NCI-H1105 (cell line): ENCODE data around the gene CCDC33.
"Not testable (repeated sequence)": the region's sequence is repeated elsewhere in the genome, so short reads cannot be mapped to it uniquely, and the experiment has no call there.

Source experiments
- DNase-seq: peaks from one replicate; lab custom pipeline; 2025; lab: John Stamatoyannopoulos, UW

CCDC33 gene

DNA sequence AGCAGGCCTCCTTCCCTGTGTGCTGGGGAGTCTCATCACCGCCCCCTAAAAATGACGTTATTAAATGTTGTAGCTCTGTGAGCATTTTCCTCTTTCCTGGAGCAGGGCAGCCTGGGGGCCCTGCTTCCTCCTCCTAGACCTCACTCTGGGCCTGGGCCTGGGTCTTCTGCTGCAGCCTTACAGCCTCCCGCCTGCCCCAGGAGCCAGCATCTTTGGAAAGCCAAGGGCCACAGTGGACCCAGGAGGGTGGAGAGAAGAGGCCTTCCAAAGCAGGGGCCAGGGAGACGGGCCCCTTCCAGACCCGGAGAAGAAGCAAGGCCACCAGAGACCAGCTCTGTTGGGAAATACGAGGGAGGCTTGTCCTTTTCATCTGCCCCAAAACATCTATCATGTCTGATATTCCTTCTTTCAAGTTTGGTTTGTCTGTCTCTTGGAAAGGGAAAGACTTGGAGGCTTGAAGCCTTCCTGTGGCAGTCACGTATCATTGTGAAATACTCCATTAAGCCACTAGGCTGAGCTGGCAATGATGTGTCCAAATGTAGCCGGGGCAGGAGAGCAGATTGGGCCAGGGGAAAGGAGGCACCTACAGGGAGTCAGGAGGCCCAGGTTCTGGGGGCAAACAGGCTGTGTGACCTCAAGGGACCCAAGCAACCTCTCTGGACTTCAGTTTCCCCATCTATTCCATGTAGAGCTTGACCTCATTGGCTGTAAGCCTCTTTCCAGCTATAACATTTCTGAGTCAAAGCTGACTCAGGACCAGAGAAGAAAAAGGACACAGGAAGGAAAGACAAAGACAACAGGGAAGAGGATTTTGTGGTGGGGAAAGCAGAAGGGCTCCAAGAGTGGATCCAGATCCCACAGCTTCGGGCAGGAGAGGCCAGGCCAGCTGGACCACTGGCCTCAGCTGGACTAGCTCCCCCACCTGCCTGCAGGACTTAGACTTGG is 100.2 kb downstream of the CCDC33 start:
- no peak for DNase-seq

DNA sequence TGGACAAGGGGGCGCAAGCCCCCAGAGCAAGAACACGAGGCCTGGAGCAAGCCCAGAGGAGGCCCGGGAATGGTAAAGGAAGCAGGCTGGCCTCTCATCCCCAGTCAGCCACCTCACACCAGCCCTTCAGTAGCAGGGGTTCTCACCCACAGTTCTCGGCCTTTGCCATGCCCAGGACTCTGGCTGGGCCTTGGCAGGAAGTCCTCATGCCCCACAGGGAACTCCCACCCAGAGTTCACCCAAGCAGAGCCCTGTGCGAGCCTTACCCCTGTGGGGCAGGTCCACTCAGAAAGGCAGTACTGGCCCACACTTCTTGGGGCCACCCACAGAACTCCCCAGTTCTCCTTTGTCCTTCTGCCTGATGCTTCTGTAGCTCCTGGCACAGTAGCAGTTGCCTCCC is 101.0 kb downstream of the CCDC33 start:
- DNase-seq: no peak

- no peak for DNase-seq
Observed at GRCh38 chr15:74337607-74338211, 101.6 kb downstream of the CCDC33 start.

GRCh38 chr15:74338676-74339075 is 102.5 kb downstream of the CCDC33 start:
- no peak for DNase-seq

DNA sequence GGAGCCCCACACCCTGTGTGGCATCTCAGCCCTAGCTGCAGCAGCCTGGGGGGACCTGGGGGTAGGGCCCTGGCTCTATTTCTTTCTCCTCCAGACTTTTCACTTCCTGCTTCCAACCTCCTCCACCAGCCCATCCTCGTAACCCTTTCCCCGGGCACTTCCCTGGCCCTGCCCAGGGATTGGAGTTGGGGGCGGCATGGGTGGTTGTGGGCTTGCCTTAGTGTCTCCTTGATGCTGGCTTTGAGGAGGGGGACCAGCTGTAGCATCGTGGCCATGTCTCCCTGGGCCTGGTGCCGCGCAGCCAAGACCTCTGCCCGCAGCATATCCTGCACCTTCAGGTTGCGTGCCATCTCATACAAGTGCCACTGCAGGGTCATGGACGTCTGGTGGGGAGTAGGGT is 103.2 kb downstream of the CCDC33 start:
- DNase-seq: no peak

GRCh38 chr15:74340150-74340549 is 104.0 kb downstream of the CCDC33 start:
- DNase-seq: no peak

GRCh38 chr15:74343127-74343796 is 107.1 kb downstream of the CCDC33 start:
- no peak for DNase-seq

DNA sequence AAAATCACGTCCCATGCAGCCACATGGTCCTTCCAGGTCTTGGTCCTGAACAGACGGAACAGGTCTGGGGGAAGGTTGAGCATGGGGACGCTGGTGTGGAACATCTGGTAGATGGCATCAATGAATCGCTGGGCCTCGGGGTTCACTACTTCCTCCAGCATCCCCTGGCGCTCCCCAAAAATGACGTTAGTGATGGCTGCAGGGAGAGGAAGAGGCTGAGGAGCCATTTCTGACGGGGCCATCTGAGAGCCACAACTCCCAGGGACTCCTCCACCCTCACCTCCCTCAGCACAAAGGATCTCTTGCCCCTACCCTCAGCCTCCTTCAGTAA is 107.6 kb downstream of the CCDC33 start:
- DNase-seq: no peak

DNA sequence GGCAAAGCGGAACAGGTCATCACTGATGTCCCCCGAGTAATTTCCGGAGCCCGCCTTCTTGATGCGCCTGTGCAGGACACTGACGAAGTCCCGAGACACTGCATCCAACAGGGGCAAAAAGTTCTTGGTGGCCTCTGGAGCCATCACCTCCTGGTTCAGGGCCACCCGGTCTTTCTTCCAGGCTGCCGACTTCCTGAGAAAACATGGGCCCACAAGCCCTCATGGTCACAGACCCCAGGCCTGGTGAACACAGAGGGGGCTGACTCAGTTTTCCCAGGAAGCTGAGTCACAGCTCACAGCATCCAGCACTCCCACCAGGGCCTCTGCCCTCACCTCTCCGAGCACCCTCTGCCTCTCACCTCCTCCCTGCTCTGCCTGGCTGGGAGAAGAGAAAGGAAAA is 108.9 kb downstream of the CCDC33 start:
- no peak for DNase-seq

DNA sequence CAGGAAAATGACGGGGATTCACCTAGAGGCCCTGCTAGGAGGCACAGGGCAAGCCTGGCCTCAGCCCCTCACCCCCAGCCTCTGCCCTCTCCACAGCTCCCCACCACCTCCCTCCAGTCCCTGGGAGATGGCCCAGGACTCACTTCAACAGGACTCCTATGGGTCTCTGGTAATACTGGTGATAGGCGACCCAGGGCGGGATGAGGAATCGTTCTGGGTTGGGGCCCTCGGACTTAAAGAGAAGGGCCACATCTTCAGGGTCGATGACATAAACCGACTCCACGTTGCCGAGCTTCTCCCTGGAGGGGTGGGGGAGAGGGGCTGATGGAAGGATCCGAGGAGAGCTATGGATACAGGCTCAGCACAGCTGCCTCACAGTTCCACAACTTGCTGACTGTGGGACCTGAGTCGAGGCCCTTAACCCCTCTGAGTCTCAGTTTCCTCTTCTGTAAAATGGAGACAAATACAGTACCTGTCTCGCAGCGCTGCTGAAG is 111.7 kb downstream of the CCDC33 start:
- no peak for DNase-seq

DNA sequence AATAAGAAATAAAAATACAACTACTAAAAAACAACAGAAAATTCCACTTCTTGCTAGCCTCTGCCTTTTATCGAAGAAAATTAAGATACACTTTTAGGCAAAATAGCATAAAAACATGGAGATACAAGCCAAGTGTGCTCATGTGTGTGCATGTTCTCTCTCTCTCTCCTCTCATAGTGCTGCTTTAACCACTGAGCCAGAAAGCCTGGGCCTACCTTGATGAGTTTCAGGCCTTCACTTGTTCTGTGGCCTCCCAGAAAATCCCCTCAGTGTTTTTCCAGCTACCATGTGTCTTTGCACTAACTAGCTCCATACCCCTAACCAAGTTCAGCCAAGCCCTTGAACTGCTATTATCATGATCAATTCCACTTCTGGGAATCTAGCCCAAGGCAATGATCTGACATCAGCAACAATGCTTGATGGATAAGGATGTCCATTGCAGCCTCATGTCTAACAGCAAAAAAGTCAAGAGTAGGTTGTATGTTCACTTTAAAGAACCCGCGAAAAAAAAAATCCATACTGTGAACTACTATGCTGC is 113.2 kb downstream of the CCDC33 start:
- DNase-seq: no peak

DNA sequence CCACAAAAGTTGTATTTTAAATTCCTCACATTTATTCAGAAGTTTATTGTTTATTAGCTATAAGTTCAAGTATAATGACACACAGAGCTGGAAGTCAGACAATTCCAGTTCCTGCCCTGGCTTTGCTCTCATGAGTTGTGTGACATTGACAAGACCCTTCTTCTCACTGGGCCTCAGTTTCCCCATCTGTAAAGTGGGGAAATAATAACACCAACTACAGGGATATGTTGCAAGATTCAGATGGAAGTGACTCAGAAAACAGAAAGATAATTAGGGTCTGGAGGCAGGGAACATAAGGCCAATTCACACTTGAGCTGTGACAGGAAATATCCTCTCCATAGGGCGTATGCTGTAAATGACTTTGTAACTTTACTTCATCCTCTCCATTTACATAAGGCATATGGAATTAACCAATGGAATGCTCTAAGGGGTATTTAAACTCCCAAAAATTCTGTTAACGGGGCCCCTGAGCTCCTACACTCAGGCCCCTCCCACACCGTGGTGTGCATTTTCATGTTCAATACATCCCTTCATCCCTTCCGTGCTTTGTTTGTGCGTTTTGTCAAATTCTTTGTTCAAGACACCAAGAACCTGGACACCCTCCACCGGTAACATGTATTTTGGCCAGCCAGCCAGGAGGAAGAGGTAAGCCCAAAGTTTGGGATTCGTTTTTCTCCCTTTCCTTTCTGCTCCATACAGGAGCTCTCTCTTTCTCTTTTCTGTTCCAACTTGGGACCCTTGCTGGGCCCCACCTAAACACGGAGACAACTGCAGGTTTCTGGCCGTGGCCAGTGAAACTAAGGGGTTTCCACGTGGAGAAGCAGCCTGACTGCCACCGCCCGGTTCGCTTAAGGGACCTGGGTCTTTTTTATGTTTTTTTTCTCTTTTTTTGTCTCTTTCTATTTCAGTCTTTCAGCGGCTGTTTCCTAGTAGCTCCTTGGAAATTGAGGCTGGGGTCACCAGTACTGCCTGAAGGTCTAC is 114.5 kb downstream of the CCDC33 start:
- DNase-seq: no peak

GRCh38 chr15:74351670-74352069 is 115.5 kb downstream of the CCDC33 start:
- DNase-seq: no peak

DNA sequence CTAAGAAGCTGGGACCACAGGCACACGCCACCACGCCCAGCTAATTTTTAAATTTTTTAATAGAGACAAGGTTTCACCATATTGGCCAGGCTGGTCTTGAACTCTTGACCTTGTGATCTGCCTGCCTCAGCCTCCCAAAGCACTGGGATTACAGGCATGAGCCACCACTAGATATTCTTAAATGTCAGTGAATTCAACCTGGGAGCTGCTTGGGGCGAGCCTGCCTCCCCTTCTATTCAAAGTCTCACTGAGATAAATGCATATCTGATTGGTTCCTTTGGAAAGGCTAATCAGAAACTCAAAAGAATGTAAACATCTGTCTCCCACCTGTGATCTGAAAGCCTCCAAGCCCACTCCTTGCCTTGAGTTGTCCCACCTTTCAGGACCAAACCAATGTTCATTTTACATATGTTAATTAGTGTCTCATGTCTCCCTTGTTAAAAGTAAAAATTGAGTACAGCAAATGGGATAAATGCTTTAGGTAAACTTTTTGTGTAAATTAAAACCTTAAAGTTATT is 116.3 kb downstream of the CCDC33 start:
- no peak for DNase-seq

GRCh38 chr15:74353992-74354391 is 117.9 kb downstream of the CCDC33 start:
- not testable (repeated sequence) for DNase-seq

- not testable (repeated sequence) for DNase-seq
Observed at GRCh38 chr15:74356050-74356449, 119.9 kb downstream of the CCDC33 start.

- DNase-seq: not testable (repeated sequence)
Observed at GRCh38 chr15:74357514-74357913, 121.4 kb downstream of the CCDC33 start.

- not testable (repeated sequence) for DNase-seq
Observed at GRCh38 chr15:74359376-74359775, 123.2 kb downstream of the CCDC33 start.

GRCh38 chr15:74360855-74361254 is 124.7 kb downstream of the CCDC33 start:
- DNase-seq: not testable (repeated sequence)

DNA sequence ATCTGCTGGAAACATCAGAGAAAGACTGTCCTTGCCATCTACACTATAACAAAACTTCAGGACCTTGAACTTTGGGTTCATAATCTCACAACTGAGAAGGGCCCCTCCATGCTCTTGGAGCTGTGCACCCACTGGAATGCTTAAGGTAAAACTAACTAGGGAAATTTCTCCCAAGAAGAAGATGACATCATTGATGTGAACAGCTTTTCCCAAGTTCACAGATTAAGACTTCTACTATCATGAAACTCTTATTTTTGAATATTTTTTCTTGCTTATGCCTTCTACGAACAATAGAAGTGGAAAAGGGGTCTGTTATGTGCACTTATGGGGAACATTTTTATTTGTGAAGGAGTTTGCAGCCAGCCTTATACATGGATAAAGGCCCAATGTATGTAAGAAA is 126.4 kb downstream of the CCDC33 start:
- no peak for DNase-seq
